ENCODE data around the gene GDI2. TPM values are rescaled to one million over a fixed set of nuclear protein-coding genes. Genes with fewer than 3 reads are reported as not detected.

The GDI2 gene
- total RNA-seq, 4 donors from 2014 or later: 228 to 348 (median 312) TPM

DNA sequence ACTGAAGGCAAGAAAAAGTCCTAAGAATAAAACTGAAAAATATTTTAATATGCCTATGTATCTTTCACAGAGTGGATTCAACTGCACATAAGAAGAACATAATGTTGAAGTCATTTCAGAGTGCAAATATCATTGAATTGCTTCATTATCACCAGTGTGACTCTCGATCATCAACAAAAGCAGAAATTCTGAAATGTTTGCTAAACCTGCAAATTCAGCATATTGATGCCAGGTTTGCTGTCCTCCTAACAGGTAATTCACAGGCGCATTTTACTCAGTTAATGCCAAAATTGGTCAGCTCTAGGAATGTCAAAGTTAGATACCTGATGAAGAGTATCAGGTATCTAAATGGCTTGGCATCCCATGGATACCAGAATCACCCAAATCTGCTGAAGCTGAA is 52.0 kb downstream of the GDI2 start:
- no peak for TF ChIP-seq CTCF (IDR thresholded peaks at IDR 0.05; ENCODE audit: low read depth)

GRCh38 chr10:5760515-5760914 is 52.7 kb downstream of the GDI2 start:
- TF ChIP-seq CTCF (IDR thresholded peaks at IDR 0.05; ENCODE audit: low read depth): no peak

DNA sequence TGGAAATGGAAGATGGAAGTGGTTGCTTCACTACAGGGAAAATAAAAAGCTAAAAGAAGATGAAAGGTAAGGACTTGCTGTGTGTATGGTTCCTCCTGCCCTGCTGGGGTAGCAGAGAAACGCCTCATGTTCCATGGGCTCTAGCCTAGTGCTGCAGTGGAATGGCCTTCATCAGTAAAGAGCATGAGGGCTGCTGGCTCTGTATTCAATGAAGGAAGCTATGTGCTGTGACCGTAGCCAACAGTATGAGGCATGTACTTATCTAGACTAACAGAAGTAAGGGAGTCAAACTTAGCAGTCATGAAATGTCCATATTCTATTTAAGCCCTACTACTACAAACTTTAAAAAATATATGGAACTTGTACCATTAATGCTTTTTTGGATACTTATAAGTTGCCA is 54.3 kb downstream of the GDI2 start:
- no peak for TF ChIP-seq CTCF (IDR thresholded peaks at IDR 0.05; ENCODE audit: low read depth)

DNA sequence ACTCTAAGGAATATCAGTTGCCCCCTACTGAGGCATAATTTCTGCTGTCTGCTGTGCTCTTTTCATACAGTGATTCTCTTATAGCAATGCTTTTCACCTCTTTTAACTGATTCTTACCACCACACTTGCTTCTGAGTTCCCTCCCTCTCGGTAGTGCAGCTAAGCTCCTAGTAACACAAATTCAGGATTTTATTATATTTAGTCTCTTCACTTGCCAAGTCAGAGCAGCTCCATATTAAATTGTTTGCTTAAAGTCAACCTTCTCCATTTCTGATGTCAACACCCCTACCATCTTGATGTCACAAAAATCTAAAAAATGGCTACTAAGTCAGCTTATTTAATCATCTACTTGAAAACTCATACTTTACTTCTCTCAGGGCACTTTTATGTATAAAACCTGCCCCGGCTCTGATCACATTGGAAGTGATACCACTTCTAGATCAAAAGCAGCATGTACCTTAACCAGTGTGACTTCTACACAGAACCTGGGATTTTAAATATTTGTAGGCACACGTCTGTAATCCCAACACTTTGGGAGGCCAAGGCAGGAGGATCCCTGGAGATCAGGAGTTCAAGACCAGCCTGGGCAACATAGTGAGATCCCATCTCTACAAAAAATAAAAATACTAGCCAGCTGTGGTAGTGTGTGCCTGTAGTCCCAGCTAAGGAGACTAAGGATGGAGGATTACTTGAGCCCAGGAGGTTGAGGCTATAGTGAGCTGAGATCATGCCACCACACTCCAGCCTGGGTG is 55.3 kb downstream of the GDI2 start:
- TF ChIP-seq CTCF (IDR thresholded peaks at IDR 0.05; ENCODE audit: low read depth): no peak

DNA sequence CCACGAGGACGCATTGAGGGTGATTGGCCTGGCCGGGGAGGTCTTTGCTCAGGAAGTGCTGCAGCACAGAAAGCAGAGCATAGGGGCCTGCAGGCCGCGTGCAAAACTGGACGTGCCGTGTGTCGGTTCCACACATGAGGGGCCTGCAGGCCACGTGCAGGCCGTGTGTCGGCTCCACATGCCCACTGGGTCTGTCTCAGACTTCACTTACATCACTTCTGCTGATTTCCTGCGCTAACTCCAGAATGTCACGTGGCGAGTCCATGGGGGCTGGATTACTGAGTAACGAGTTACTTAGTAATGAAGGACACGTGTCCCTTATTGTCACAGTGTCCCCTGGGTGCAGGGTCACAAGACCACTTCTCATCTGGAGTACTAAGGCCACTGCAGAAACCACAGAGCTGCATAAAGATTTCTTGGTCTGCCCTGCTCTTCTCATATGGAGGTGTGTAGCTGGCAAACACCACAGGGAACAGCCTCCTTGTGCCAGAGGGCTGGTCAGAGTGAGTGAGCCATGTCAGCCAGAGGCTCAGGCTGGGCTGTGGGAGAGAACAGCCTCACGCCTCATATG is 60.8 kb downstream of the GDI2 start:
- TF ChIP-seq CTCF (IDR thresholded peaks at IDR 0.05; ENCODE audit: low read depth): no peak

DNA sequence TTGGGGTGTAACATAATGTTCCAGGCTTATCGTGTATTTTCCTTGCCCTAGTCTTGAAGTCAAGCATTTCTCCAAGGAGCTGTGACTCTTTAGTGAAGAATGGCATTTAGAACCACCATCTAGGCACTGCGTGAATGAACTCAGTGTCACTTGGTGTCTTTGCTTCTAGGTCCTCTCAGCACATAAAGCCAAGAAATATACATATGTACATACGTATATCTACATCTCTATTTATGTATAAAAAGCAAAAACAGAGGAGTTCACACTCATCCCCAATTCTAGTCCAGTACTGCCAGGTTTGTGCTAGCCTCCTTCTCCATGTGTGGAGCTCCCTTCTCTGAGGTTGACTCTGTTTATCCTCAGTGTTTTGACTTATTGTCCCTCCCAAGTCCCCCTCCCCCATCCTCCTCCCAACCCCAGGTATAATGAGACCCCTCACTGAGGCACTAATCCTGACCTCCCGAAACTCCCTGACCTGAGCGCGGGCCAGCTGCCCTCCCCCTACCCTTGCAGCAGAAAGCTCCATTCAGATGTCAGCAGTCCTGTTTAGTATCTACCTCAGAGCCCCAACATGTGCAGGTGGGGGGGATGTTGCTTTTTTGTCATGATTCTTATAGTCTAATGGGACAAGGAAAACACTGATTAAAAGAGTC is 61.5 kb downstream of the GDI2 start:
- TF ChIP-seq CTCF (IDR thresholded peaks at IDR 0.05; ENCODE audit: low read depth): no peak

DNA sequence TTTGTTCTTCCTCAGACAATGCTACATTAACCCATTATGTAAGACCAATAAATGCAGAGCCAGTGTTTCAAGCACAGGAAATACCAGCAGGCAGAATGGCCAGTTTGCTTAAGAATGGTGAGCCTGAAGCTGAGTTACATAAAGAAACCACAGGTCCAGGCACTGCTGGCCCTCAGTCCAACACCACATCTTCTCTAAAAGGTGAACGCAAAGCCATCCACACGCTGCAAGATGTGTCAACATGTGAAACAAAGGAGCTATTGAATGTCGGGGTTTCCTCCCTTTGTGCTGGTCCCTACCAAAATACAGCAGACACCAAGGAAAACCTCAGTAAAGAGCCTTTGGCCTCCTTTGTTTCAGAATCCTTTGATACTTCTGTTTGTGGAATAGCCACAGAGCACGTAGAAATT is 64.8 kb downstream of the GDI2 start:
- no peak for TF ChIP-seq CTCF (IDR thresholded peaks at IDR 0.05; ENCODE audit: low read depth)

All from subcutaneous adipose tissue (tissue), 4 donors.